ENCODE measurements around the gene IPP. TPM values are rescaled to one million over a fixed set of nuclear protein-coding genes. Genes with fewer than 3 reads are reported as not detected.

Gene IPP
- total and polyA plus RNA-seq, 2 of the 8 experiments (the other 6 are each of a cell fraction or from before 2014, with no cell fraction given) = 1.4 to 5.6 TPM

DNA sequence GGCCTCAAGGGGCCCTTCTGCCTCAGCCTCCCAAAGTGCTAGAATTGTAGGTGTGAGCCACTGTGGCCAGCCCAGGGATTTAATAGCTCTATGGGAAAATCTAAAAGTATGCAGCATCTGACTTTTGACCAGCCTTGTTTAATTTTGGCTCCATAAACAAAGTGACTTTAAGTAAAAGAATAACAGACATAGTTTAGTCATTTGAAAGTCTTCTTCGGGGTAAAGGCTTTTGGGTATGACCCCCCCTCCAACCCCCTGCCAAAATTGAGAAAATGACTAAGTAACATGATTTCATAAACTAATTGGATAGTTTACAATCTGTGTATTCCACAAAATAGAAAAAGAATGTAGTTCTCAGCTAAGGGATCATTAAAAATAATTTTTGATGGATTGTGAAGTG is 81.1 kb downstream of the IPP start (continued):
- TF ChIP-seq, protein P1, sequence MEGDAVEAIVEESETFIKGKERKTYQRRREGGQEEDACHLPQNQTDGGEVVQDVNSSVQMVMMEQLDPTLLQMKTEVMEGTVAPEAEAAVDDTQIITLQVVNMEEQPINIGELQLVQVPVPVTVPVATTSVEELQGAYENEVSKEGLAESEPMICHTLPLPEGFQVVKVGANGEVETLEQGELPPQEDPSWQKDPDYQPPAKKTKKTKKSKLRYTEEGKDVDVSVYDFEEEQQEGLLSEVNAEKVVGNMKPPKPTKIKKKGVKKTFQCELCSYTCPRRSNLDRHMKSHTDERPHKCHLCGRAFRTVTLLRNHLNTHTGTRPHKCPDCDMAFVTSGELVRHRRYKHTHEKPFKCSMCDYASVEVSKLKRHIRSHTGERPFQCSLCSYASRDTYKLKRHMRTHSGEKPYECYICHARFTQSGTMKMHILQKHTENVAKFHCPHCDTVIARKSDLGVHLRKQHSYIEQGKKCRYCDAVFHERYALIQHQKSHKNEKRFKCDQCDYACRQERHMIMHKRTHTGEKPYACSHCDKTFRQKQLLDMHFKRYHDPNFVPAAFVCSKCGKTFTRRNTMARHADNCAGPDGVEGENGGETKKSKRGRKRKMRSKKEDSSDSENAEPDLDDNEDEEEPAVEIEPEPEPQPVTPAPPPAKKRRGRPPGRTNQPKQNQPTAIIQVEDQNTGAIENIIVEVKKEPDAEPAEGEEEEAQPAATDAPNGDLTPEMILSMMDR (IDR thresholded peaks at IDR 0.05; ENCODE audit: control extremely low read depth in 1 of 3, insufficient read depth in 1 of 3, low read depth in 1 of 3, low read length in 3 of 3) = no peak
- TF ChIP-seq CTBP2 (IDR thresholded peaks at IDR 0.05; ENCODE audit: borderline replicate concordance, insufficient read depth, insufficient read length, low read length) (no peak), RAD21 (IDR thresholded peaks at IDR 0.05 in 1 of 2, conservative IDR thresholded peaks at IDR 0.05 in 1 of 2; ENCODE audit: low read depth in 2 of 2, low read length in 2 of 2) (no peak), JUN (IDR thresholded peaks at IDR 0.05; ENCODE audit: low read depth, low read length) (no peak)
